HG03342 (cell line): Measurements from ENCODE around the gene CAPG.
"Not testable (repeated sequence)": the region's sequence is repeated elsewhere in the genome, so short reads cannot be mapped to it uniquely, and the experiment has no call there.

Experiments used
- ATAC-seq: cut with Tn5 transposase; IDR thresholded peaks from one replicate; pipeline ENCODE4 v1.9.1; 2021; ENCODE audit warnings: mild to moderate bottlenecking, moderate library complexity; ENCODE audit not compliant: unreplicated experiment

Gene CAPG

DNA sequence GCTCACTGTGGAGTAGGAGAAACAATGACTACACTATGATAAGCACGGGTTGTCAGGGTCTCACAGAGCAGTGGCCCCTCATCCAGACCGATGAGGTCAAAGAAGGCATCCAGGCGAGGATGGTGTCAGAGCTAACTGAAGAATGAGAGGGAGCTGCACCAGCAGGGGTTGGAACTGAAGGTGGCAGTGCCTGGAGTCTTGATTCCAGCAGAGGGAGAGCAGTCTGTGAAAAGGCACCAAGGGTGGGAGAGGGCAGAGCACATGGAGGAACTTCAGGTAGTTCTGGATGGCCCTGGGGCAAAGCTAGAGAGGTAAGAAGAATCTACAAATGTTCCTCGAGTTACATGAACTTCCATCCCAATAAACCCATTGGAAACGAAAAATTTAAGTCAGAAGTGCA, 43.0 kb downstream of the CAPG start:
- ATAC-seq = no peak

DNA sequence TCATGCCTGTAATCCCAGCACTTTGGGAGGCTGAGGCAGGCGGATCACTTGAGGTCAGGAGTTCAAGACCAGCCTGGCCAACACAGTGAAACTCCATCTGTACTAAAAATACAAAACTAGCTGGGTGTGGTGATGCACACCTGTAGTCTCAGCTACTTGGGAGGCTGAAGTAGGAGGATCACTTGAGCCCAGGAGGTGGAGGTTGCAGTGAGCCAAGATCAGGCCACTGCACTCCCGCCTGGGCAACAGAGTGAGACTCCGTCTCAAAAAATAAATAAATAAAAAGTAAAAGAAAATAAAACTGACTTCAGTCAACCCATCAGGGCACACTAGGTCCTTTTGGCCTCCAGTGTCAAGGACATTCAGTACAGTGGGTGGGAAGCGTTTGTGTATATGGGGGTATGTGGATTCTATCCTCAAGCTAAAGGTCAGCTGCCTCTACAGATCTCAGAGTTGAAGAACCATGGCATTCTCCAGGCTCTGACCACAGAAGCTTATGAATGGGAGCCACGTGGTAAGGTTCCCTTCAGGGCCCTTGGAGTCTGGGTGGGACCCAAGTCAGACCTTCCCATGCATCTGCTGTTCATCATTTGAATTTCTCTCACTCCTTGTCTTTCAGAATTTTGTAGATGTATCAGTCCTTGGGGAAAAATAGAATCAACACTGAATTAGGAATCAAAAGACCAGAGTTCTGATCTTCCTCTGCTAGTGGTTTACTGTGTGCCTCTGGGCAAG, 47.3 kb downstream of the CAPG start:
- ATAC-seq = not testable (repeated sequence)

DNA sequence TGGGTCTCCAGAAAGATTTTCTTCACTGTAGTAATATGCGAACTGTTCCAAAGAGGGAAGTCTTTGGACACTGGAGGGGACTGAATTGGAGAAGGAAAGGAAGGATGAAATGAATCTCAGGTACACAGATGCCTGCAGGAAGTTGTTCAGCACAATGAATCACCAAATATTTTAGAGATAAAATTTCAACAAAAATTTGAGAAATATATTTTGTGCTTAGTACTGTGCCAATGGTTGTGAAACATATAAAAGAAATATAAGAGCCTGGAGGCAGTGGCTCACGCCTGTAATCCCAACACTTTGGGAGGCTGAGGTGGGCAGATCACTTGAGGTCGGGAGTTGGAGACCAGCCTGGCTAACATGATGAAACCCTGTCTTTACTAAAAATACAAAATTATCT, 52.4 kb downstream of the CAPG start:
- no peak for ATAC-seq

DNA sequence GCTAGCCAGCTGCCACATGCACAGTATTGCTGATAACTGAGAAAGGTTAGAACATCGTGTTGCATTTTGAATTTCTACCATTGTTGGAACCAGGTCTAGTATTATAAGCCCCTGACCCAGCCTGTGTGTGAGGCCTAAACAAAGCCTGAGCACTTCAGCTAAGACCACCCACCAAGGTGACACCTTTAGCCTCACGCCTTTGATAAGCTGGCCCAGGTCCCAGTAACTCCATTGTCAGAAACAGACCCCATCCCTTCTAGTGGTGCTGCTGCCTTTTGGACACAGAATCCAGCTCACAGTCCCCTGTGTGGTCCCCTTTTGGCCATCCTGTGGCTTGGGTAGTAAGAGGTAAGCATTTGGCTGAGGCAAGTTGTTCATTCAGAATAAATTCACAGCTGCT, 54.0 kb downstream of the CAPG start:
- no peak for ATAC-seq

DNA sequence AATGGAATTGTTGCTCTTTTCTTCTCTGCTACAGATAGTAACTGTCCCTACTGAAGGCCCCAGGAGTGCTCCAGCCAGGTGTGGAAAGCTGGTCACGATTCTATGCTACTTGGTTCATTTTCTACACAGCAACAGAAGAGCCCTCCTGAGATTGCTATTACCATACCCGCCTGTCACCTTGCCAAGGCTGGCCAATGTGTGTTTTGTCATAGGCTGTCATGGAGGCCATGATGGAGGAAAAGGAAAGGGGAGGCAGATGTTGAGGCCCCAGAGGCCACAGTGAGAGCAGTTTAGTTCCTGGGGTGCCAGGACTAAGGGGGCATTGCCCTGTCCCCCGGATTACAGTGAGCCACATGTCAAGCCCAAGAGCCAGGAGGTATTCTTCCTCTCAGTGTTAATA, 54.6 kb downstream of the CAPG start:
- no peak for ATAC-seq

DNA sequence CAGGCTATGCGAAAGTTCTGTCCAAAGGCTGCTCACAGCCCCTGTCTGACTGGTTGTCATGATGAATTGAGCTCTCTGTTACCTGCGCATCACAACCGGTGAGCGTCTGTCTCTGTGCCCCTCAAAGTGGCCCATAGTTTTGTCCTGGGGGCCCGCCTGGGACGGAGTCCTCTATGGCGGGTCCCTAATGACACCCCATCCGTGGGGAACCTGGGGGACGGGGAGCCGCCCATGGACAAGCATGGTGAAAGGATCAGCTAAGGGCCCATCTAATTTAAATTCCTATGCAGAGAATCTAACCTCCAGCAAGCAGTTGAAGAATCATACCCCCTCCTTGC, 55.1 kb downstream of the CAPG start:
- ATAC-seq = peak; percentile 4

DNA sequence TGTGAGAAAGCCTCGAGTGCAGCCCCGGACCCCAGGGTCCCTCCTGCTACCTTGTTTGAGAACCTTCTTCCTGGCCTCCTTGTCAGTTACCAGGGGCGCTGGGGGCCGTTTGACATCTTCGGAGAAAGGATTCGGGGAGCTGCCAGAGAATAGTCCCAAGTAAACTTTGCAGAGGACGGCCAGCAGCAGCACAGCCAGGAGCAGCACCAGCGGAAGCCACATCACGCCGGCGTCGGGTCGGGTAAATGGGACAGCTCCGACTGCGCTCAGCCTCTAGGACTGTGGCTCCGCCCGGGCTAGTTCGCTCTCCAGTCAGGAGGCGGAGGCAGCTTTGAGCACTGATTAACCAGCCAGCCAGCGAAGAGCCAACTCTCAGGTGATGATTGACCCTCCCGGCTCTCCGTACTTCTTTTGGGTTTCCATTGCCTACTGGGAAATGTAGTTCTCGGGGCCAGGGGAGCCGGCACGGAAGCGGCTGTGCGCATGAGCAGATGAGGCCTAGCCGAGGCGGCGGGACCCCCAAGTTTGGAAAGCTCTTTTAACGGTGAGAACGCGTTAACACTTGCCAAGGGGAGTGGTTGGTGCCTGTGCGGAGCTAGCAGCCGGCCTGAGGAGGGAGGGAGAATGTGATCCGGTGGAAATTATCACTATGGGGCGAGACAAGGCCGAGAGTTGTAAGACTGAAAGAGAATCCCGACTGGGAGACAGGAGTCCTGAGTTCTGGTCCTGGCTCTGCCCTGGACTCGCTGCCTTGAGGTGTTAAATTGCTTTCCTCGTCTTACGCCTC, 55.7 kb downstream of the CAPG start, which contains the start of the genes ELMOD3 and RETSAT:
Gene ELMOD3 (plus strand): TSS at position 484 of the 787 bp plus-strand sequence. CDS start 2,430 bp downstream, outside the sequence.
Gene RETSAT (minus strand): TSS at position 243 of the 787 bp plus-strand sequence. CDS start 21 bp downstream, at position 222.
- ATAC-seq = peak; percentile 97

DNA sequence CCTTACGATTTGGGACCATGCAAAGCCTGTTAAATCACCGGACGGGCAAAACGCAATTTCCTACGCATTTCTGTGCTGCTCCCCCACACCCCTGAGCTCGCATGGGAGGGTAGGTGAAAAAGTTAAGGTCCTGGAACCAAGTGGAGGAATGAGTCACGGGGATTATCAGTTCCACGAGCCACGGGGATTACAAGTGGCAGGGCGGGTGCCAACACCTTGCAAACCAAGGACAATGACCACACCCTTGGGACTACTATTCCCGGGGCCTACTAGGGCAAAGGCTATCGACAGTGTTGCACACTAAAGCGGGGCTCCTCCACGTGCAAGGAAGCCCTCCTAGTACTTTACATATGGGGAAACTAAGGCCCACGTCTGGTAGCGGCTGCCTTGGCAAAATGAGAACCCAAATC, 56.3 kb downstream of the CAPG start:
- peak; percentile 11 for ATAC-seq

DNA sequence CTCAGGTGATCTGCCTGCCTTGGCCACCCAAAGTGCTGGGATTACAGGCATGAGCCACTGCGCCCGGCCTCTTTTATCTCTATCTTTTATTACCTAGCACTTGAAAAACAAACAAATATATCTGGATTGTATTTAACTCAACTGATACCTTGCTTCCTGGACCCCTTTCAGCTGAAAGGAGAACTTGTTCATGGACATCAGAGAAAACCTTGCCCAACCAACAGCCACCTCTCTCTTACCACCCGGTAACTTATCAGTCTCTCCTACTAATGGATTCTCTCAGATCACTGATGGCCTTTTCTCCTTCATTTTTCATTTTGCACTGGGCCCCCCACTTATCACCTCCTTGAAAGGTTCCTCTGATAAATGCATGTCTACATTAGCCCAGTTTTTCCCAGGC, 62.6 kb downstream of the CAPG start:
- no peak for ATAC-seq
